GM12891 (cell line): ENCODE data around the gene FPR2.

ENCODE experiments used
- PAX5 ChIP-seq: IDR thresholded peaks from 2 replicates; pipeline ENCODE4 v1.6.1; 2011; ENCODE audit warnings: low read length, moderate library complexity, mild to moderate bottlenecking; ENCODE audit not compliant: insufficient read depth, severe bottlenecking
- POLR2A ChIP-seq: IDR thresholded peaks from 2 replicates; pipeline ENCODE4 v1.6.1; 2011; ENCODE audit warnings: low read depth, low read length, control low read depth
- POLR2AphosphoS5 ChIP-seq: IDR thresholded peaks from 2 replicates; pipeline ENCODE4 v1.6.1; 2011; ENCODE audit warnings: low read depth, low read length, control low read depth
- TAF1 ChIP-seq: IDR thresholded peaks from 2 replicates; pipeline ENCODE4 v1.6.1; 2011; ENCODE audit warnings: low read depth, low read length, control low read depth

DNA sequence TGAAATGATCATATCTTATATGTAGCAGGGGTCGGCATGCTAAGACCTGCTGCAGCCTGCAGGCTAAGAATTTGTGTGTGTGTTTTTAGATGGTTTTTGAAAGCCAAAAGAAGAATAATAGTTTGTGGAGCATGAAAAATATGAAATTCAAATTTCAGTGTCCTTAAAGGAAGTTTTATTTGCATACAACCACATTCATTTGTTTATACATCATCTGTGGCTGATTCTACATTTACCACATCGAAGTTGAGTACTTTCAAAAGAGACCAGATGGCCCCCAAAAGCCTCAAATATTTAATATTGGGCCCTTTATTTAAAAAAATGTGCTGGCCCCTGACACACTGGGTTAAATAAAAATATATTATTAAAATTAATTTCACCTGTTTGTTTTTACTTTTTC, 38.5 kb upstream of the FPR2 start:
- TF ChIP-seq POLR2A (no peak), POLR2AphosphoS5 (no peak), PAX5 (no peak), TAF1 (no peak)
